Measurements from ENCODE around the gene MPC1.
"Not testable (repeated sequence)": the region's sequence is repeated elsewhere in the genome, so short reads cannot be mapped to it uniquely, and the experiment has no call there.

MPC1 gene

GRCh38 chr6:166379103-166379586 is 3.6 kb downstream of the MPC1 start:
- DNase-seq = no peak

GRCh38 chr6:166377721-166378120 is 5.0 kb downstream of the MPC1 start:
- DNase-seq = no peak

- DNase-seq = no peak
Observed at GRCh38 chr6:166375013-166375412, 7.7 kb downstream of the MPC1 start.

- DNase-seq = no peak
Observed at GRCh38 chr6:166370489-166370888, 12.3 kb downstream of the MPC1 start.

GRCh38 chr6:166369782-166370181 is 13.0 kb downstream of the MPC1 start:
- DNase-seq = no peak

- DNase-seq = no peak
Observed at GRCh38 chr6:166366921-166367320, 15.8 kb downstream of the MPC1 start.

- DNase-seq = no peak
Observed at GRCh38 chr6:166365806-166366205, 16.9 kb downstream of the MPC1 start.

GRCh38 chr6:166365221-166365620 is 17.5 kb downstream of the MPC1 start:
- no peak for DNase-seq

GRCh38 chr6:166364456-166364855 is 18.3 kb downstream of the MPC1 start:
- DNase-seq = no peak

- not testable (repeated sequence) for DNase-seq
Observed at GRCh38 chr6:166362427-166362826, 20.3 kb downstream of the MPC1 start.

- no peak for DNase-seq
Observed at GRCh38 chr6:166361077-166361429, 21.7 kb downstream of the MPC1 start.

- no peak for DNase-seq
Observed at GRCh38 chr6:166360243-166361076, 22.3 kb downstream of the MPC1 start.

GRCh38 chr6:166355552-166355951 is 27.2 kb downstream of the MPC1 start:
- no peak for DNase-seq

- DNase-seq = no peak
Observed at GRCh38 chr6:166354965-166355364, 27.8 kb downstream of the MPC1 start.

GRCh38 chr6:166354143-166354542 is 28.6 kb downstream of the MPC1 start:
- no peak for DNase-seq

- no peak for DNase-seq
Observed at GRCh38 chr6:166353507-166353906, 29.2 kb downstream of the MPC1 start.

GRCh38 chr6:166352923-166353322 is 29.8 kb downstream of the MPC1 start:
- no peak for DNase-seq

GRCh38 chr6:166351715-166352285 is 30.9 kb downstream of the MPC1 start:
- DNase-seq = no peak

- DNase-seq = no peak
Observed at GRCh38 chr6:166348305-166348949, 34.3 kb downstream of the MPC1 start.

GRCh38 chr6:166346965-166347364 is 35.8 kb downstream of the MPC1 start:
- DNase-seq = no peak

- DNase-seq = no peak
Observed at GRCh38 chr6:166346449-166346848, 36.3 kb downstream of the MPC1 start.

- not testable (repeated sequence) for DNase-seq
Observed at GRCh38 chr6:166345672-166346071, 37.1 kb downstream of the MPC1 start.

GRCh38 chr6:166344921-166345320 is 37.8 kb downstream of the MPC1 start:
- not testable (repeated sequence) for DNase-seq

- DNase-seq = no peak
Observed at GRCh38 chr6:166344240-166344639, 38.5 kb downstream of the MPC1 start.
